Activated B cell treated with CpG ODN at 0.5 μM for 24 hours (primary cell): ENCODE results near the gene ARSB. TPM values are rescaled to one million over a fixed set of nuclear protein-coding genes. Genes with fewer than 3 reads are reported as not detected.

ENCODE experiments used
- ATAC-seq: fragments of 200-7000 bp; cut with Tn5 transposase; one replicate; pipeline ENCODE4 v1.10.0; 2021; ENCODE audit warnings: low read depth, mild to moderate bottlenecking, moderate library complexity
- CTCF ChIA-PET: fragments of 350-600 bp; sonication (Branson Sonifier 250); formaldehyde crosslinking; loops from one replicate; lab custom pipeline; 2021; ENCODE audit warnings: antibody characterized with exemption; lab: Charles Lee
- POLR2A ChIA-PET: fragments of 350-600 bp; sonication (Branson Sonifier 250); formaldehyde crosslinking; loops from one replicate; lab custom pipeline; 2021; ENCODE audit warnings: antibody characterized with exemption; lab: Charles Lee
- DNase-seq: peaks from one replicate; pipeline ENCODE4 v3.0.0; 2022
- H3K27ac Mint-ChIP-seq: one replicate; pipeline ENCODE4 v1.8.0; 2020; ENCODE audit warnings: mixed read lengths
- H3K27me3 Mint-ChIP-seq: one replicate; pipeline ENCODE4 v1.8.0; 2021; ENCODE audit warnings: mixed read lengths
- H3K36me3 Mint-ChIP-seq: one replicate; pipeline ENCODE4 v1.8.0; 2021; ENCODE audit warnings: low read depth, mixed read lengths
- H3K4me1 Mint-ChIP-seq: one replicate; pipeline ENCODE4 v1.8.0; 2021; ENCODE audit warnings: mixed read lengths
- H3K4me3 Mint-ChIP-seq: one replicate; pipeline ENCODE4 v1.8.0; 2020; ENCODE audit warnings: mild to moderate bottlenecking, mixed read lengths
- H3K9me3 Mint-ChIP-seq: one replicate; pipeline ENCODE4 v1.8.0; 2020; ENCODE audit warnings: mixed read lengths
- intact Hi-C: fragments of 100-400 bp; cut with micrococcal nuclease; formaldehyde crosslinking; loops from one replicate; pipeline ENCODE4 v1.15.1; 2024
- total RNA-seq: library from RNA; stranded (reverse); gene quantifications from 2 replicates; pipeline ENCODE4 v1.2.3, GENCODE V29; 2022
- TF ChIP-seq, protein P1 (sequence below): fragments of 200-600 bp; IDR thresholded peaks from one replicate; pipeline ENCODE4 v1.8.0; 2022; ENCODE audit warnings: antibody characterized with exemption, mild to moderate bottlenecking

Gene ARSB
- total RNA-seq, 1 donor from 2014 or later: 15.6 TPM

DNA sequence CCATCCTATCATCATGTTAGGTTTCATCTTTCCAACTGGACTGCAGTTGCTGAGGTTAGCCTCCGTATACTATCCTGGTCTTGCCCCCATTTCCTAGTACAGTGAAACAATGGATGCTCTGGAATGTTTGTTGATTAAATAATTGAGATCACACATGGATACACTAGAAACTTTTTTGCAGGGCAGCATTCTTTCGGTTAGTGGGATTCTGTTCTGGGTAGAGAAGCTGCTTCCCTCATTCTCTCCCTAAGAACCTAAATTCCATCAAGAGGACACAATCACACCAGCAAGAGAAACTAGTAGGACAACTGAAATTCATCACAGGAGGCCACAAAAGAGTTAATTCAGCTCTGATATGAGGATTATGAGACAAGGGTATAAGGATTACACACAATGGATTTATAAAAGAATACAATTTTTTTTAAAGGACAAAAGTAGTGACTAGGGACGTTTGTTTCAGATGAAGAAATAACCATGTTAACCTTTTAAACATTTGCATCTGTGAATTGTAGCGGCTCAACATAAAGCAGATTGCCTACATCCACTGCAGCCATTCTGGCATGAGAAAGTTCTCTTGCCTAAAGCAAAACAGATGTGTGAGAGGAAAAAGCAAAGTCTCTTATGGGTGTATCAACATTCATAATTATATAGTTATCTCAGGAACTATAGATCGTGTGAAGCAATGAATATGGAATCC lies 173.8 kb downstream of the ARSB start:
- TF ChIP-seq, protein P1, sequence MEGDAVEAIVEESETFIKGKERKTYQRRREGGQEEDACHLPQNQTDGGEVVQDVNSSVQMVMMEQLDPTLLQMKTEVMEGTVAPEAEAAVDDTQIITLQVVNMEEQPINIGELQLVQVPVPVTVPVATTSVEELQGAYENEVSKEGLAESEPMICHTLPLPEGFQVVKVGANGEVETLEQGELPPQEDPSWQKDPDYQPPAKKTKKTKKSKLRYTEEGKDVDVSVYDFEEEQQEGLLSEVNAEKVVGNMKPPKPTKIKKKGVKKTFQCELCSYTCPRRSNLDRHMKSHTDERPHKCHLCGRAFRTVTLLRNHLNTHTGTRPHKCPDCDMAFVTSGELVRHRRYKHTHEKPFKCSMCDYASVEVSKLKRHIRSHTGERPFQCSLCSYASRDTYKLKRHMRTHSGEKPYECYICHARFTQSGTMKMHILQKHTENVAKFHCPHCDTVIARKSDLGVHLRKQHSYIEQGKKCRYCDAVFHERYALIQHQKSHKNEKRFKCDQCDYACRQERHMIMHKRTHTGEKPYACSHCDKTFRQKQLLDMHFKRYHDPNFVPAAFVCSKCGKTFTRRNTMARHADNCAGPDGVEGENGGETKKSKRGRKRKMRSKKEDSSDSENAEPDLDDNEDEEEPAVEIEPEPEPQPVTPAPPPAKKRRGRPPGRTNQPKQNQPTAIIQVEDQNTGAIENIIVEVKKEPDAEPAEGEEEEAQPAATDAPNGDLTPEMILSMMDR: no peak
- ChIA-PET POLR2A (no interaction called here), CTCF (no interaction called here)
- Mint-ChIP-seq H3K9me3 (no peaks in the 10 kb centered on the region), H3K4me3 (no peak overlapping the region), H3K27me3 (no peaks in the 10 kb centered on the region), H3K36me3 (peaks cover 11% of the 10 kb centered on the region), H3K27ac (no peak overlapping the region), H3K4me1 (peaks cover 6% of the 10 kb centered on the region)
- DNase-seq (no peak), ATAC-seq (no peak)
- intact Hi-C loops: no loop called here

DNA sequence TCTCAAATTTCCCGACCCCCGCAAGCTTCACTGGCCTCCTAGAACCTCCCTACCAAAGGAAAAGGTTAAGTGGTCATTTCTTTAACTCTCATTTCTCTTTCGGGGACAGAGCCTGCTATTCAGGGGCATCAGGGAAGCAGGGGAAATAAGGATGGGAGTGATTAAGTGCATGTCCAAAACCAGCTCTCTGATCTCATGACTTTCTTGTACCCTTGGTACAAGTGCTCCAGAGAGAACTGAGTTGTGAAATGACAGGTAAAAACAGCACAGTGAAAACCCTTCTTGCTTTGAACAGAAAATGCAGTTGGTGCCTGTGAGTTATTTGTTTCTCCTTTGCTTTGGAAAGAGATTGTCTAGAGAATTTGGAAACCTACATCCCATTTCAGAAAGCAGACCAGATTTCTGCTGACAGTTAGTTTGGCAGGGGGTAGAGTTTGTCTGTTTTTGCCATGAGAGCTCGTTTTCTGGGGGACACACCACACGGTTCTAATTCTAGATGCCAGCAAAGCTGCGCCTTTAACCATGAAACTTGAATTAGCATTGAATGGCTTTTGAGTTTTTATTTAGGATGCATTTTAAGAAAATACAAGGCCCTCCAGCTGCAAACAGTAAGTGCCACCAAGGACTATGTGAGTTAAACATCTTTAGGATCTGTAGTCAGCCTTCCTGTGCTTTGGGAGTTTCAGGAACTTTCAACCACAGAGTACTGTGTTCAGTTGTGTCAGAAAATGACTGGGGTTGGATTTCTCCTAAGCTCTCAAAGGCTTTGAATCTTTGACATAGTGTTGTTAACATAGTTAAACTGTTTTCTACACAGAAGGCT lies 174.8 kb downstream of the ARSB start:
- no peak overlapping the region for H3K4me3 Mint-ChIP-seq
- POLR2A ChIA-PET: no interaction called here
- TF ChIP-seq, protein P1: no peak

DNA sequence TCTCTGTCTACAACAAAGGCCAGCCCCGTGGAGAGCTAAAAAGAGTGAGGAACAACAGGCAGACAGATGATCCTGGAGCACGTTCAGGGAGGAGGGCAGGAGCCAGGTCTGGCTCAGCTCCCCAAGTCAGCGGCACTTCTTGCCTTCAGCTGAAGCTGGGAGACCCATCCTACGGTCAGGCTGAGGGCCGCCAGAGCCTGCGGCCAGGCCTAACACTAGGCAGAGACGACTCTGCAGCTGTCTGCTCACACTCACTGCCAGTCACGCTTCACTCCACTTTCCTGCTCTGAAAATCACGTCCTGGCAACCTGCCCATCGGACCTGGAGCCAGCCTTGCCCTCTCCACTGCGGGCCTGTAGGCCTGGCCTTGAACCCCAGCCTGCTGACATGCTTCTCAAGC lies 175.7 kb downstream of the ARSB start:
- POLR2A ChIA-PET: interaction anchor here (0.8 kb wide), 1 partner anchor 52 kb away, joined by 3 read pairs; no protein-coding TSS in a partner anchor
- no peak overlapping the region for H3K4me3 Mint-ChIP-seq
- no peaks in the 10 kb centered on the region for H3K9me3 Mint-ChIP-seq
- H3K27ac Mint-ChIP-seq: no peak overlapping the region
- intact Hi-C loops: no loop called here
- ATAC-seq: no peak
- H3K27me3 Mint-ChIP-seq: no peaks in the 10 kb centered on the region
- TF ChIP-seq, protein P1: no peak
- H3K4me1 Mint-ChIP-seq: peaks cover 9% of the 10 kb centered on the region
- CTCF ChIA-PET: no interaction called here
- DNase-seq: no peak
- H3K36me3 Mint-ChIP-seq: peaks cover 2% of the 10 kb centered on the region

More for the DNA sequence above, 174.8 kb downstream of the ARSB start:
- no peaks in the 10 kb centered on the region for H3K9me3 Mint-ChIP-seq
- H3K27ac Mint-ChIP-seq: no peak overlapping the region
- DNase-seq (no peak), ATAC-seq (no peak)
- H3K27me3 Mint-ChIP-seq: no peaks in the 10 kb centered on the region
- CTCF ChIA-PET: no interaction called here
- intact Hi-C loops: no loop called here
- H3K36me3 Mint-ChIP-seq: peaks cover 8% of the 10 kb centered on the region
- peaks cover 6% of the 10 kb centered on the region for H3K4me1 Mint-ChIP-seq

DNA sequence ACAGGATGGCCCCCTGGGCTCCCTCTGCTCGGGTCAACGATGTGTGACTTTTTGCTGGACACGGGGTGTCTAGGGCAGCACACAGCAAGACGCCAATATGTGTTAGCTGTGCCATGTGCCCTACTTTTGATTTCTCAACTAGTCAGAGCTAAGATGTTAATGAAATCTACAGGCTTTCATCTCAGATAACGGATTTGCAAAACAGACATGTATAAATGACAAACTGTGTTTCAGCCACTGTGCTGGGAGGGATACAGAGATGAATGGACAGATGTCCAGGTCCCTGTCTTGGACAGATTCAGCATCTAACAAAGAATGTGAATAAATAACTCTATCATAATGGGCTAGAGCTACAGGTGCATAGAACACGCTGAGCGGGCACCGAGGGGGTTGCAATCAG lies 176.3 kb downstream of the ARSB start:
- ChIA-PET CTCF (no interaction called here), POLR2A (interaction anchor here (0.8 kb wide), 1 partner anchor 52 kb away, joined by 3 read pairs; no protein-coding TSS in a partner anchor)
- ATAC-seq (no peak), DNase-seq (no peak)
- no peaks in the 10 kb centered on the region for H3K36me3 Mint-ChIP-seq
- no peak overlapping the region for H3K27ac Mint-ChIP-seq
- peaks cover 9% of the 10 kb centered on the region for H3K4me1 Mint-ChIP-seq
- intact Hi-C loops: no loop called here
- no peaks in the 10 kb centered on the region for H3K9me3 Mint-ChIP-seq
- TF ChIP-seq, protein P1: no peak
- no peak overlapping the region for H3K4me3 Mint-ChIP-seq
- no peaks in the 10 kb centered on the region for H3K27me3 Mint-ChIP-seq

DNA sequence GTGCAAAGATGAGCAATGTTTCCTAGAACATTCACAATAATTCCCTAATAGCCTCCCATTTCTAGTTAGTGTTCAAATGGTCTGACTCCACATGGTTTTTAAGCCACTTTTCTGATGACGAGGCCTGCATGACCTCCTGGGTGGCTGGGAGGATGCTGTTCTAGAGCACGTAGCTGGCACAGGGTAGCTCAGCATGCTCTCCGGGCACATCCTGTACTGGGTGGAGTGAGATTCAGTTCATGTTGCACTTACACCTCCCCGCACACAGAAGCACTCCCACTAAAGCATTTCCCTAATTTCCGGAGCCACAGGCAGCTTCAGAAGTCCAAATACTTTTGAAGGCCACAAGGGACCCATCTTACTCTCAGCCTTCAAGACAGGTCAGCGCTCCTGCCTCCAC lies 176.7 kb downstream of the ARSB start:
- Mint-ChIP-seq H3K9me3 (no peaks in the 10 kb centered on the region), H3K27me3 (no peaks in the 10 kb centered on the region), H3K36me3 (no peaks in the 10 kb centered on the region), H3K27ac (no peak overlapping the region), H3K4me1 (peaks cover 9% of the 10 kb centered on the region), H3K4me3 (no peak overlapping the region)
- ATAC-seq (no peak), DNase-seq (no peak)
- intact Hi-C loops: no loop called here
- ChIA-PET CTCF (no interaction called here), POLR2A (interaction anchor here (0.8 kb wide), 1 partner anchor 51 kb away, joined by 3 read pairs; no protein-coding TSS in a partner anchor)
- TF ChIP-seq, protein P1: no peak
